ENCODE results near the gene PRPS1L1.

The PRPS1L1 gene

DNA sequence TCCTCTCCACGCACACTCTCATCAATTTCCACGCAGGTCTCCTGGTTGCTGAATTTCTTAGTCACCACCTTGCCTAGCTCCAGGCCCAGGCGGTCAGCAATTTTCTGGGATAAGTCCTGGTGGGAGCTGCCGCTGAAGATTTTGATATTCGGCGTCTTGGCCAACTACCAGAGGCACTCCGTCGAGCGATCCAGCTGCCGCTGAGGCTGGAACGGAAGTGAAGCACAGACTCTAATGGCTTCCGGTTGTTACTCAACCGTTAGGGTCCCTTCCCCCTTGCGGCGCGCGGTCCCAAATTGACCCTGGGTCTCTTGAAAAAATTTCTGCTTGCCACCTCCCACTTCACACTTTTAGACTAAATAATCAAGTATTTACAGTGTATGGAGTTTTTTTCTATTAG lies at the start of gene PRPS1L1:
PRPS1L1 (minus strand) TSS at position 219 of the 400 bp plus-strand sequence.
- no peak for DNase-seq

DNA sequence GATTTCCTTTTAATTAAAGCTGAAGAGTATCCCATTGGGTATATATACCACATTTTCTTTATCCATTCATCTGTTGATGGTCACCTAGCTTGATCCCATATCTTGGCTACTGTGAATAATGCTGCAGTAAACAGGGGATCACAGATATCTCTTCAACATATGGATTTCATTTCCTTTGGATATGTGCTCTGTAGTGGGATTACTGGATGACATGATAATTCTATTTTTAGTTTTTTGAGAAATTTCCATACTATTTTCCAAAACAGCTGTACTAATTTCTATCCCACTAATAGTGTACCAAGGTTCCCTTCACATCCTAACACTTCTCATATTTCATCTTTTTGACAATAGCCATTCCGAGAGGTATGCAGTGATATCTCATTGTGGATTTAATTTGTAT lies 48.8 kb upstream of the PRPS1L1 start:
- DNase-seq, result no peak

DNA sequence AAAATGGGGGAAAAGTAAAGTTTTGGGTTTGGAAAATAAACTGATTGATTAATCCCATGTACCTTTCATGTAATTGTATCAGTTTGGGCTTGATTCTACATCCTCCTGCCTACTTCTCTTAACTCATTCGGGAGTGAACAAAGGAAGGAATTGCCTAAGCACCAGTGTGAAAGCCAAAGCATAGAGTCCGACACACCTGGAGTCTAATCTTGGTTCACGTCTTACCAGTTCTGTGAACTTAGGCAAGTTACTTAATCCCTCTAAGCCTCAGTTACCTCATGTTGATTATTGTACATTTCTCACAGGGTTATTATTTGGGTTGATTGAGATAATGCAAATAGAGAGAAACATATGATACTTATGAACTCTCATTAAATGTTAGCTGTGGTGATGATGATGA lies 41.1 kb upstream of the PRPS1L1 start:
- no peak for DNase-seq

DNA sequence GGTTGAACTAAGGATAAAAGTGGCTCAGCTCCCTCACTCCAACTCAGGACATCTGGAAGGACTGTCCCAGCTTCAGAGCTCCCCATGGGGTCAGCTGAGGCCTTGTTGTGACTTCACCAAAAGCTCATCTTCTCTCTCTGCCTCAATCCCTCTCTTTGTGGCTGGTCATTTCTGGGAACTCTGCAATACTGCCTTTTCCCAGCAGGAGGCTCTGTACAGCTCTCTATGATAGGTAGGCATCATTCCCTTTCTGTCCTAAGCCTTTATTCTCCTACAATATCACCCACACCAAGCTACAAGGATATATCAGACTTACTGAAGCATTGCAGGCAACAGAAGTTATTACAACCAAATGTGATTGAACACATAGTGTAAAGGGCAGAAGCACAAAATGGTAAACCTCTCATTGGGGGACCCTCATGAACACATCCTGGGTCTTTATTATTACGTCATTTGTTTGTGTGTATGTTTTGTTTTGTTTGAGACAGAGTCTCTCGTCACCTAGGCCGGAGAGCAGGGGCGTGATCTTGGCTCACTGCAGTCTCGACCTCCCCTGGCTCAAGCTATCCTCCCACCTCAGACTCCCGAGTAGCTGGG lies 36.7 kb upstream of the PRPS1L1 start:
- DNase-seq, result peak in 2 of 3 experiments; percentile 24 to 27

DNA sequence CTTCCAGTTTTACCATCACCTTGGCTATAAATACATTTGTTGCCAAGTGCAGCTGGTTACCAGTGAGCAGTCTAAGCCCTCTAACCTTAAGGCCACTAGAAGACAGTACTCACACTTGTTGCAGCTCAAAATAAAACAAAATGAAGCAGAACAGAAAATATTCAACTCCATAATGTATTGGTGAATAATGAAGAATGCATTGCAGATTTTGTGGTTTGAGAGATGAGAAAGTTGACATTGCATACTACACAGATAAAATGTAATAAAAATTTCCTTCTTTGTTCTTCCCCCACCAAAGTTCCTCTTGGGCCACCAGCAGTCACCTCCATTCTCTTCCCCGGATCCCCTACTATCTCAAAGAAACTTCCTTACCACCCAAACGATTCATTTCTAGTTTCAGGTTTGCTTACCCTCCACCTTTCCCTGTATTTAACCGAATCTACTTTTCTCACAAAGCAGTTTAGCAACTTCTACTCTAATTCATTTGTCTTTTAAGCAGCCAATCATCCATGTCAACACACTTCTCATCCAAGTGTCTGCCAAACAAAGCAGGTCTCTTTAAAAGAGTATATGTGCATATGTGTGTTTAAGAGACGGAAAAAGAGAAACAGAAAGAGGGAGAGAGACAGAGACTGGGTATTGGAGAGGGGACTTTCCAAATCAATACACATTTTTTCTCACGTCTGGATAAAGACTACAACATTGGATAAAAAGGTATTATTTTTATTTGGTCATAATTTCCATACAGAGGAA lies 35.7 kb upstream of the PRPS1L1 start:
- no peak for DNase-seq

DNA sequence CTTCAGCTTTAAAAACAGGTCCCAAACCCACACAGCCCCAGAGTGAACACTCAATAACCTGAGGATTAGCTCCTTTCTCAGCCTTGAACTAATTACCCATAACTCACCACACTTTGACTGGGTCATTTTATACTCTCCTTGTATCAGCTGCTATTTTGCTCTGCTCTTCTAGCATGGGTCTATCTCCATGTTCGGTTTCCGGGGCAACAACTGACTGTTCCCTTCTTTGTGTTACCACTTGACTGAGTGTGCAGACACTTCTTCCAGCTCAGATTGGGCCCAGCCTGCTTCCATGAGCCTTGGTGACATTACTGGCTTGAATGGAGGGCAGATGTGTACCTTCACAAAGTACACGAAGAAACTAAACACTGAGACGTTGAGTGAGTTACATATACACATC lies 31.5 kb upstream of the PRPS1L1 start:
- peak in 1 of 3 experiments; percentile 37 for DNase-seq

DNA sequence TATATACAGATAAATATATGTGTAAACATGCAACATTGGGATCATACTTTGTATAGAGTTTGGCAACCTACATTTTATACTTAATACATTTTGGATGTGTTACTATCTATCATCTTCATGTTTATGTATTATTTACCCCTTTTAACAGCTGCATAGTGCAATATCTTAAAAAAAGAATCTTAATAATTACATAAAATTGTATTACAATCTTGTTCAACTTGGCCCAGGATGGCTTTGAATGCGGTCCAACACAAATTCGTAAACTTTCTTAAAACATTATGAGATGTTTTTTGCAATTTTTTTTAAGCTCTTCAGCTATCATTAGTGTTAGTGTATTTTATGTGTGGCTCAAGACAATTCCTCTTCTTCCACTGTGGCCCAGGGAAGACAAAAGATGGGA lies 26.3 kb upstream of the PRPS1L1 start:
- no peak for DNase-seq

DNA sequence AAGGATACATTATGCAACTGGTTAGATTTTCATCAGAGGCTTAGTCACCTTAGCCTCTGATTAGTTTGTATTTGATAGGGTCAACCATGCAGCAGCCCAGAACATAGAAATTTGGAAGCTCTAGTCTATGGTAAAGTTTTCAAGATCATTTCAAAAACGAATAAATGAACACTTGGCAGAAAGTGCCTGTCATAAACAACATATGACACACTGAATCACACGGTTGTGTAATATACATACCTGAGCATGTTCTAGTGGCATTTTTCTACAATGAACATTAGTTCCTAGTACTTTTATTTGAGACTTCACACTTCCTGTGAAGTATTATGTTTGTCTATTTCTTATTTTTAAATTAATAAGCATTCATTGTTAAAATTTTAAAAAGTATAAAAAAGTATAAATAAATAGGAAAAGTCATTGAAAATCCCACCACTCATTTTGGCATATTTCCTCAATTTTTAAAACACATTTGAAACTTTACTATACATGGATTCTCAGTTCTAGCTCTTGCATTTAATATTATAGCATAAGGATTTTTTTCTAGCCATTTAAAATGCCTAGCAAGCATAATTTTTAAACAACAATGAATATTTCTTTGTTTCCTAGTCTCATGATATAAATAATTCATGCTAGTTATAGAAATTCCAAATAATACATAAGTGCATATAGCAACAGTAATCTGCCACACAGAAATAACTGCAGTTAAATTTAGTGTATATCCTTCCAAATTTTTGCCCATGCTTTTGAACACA lies 25.7 kb upstream of the PRPS1L1 start:
- DNase-seq, result no peak

DNA sequence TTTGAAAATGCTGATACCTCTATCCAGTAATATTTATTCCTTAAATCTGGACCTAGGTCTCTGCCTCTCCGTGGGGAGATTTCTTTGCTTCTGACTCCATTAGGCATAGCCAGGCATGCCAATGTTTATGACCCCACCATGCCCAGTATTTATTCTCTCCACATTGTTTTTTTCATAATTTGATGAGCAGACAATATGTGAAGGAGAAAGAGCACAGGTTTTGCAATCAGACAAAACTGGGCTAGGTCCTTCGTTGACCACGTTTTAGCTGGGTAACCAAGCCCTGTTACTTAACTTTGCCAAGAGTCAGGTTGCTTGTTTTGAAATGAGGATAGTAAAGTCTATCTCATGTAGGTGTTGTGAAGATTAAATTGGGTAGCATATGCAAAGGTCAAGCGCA lies 21.6 kb upstream of the PRPS1L1 start:
- DNase-seq, result no peak

DNA sequence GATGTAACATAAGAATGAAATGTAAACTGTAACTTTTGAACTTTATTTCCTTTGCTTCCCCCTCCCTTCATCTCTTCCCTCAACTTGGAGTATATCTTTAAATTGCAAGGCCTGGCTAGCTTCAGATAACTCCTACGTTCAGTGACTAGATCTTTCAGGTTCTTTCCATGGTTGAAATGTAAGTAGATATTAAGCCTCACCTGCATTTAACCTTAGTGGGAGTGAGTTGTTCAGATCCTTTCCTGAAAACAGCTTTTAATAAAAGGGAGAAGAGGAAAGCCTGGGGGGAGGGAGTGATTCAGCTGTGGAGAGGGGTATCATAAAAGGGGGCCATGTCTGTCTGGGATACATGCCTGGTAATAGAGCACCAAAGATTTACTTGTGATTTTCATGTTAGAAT lies 19.0 kb upstream of the PRPS1L1 start:
- no peak for DNase-seq

DNA sequence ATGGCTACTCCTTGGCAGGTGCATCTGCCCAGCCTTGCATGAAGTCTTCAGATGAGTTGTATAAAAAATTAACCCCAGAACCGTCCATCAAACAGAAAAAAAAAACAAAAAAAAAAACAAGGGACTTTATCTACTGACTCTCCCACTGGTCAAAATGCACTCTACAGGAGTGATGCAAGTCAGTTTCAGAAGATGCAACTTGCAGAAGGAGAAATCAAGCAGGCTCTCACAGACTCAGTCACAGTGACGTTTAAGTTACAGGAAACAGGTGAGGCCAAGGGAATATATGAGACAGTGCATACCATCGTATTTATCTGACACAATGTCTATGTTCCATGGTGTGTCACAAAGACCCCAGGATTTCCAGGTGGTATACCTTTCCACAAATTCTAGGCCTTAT lies 17.5 kb upstream of the PRPS1L1 start:
- no peak for DNase-seq

DNA sequence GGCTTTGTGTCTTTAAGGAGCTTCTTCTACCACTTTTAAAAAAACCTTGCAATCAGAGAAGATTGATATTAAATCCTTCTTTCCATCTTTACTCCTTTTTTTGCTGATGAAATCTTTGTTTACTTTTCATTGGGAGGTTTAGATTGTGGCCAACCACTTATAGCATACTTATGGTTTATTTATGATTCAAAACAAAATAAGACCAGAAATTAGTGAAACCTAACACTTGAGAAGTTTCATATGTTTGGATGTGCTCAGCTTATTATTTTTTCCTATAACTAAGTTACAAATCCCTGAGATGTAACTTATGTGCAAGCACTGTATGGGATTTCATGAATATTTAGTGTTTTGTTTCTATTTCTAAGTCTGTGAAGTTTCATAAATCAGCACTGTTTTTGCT lies 13.5 kb upstream of the PRPS1L1 start:
- DNase-seq, result no peak

DNA sequence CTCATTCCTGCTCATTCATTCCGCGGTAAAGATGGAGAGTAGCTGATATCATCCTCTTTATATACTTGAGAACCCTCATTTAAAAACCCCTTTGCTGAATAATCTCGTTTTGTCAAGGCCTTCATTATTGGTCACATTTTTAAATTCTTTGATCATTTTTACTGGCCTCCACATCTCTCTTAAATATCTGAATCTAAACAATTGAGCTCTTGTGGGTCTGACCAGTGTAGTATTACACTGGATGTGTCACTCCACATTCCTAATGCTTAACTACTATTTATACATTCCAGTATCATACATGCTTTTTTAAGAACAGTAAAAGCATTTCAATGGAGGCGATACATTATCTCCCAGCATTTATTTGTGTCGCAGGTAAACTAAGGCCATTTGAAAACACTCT lies 12.6 kb upstream of the PRPS1L1 start:
- no peak for DNase-seq

DNA sequence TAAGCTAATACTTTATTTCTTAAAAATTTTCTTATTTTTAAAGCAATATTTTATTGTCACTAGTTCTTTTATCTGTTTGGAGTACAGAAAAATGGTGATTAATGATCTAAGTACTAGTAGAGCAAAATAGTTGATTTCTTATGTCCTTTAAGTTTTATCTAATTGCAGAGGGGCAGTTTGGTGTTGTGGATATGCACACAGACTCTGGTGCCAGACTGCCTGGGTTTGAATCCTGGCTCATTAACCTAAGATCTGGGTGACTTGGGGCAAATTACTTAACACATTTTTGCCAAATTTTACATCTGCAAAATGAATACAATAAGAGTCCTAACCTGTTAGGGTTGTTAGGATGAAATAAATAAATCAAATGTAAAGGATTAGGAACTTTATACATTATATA lies 10.7 kb upstream of the PRPS1L1 start:
- DNase-seq, result no peak

DNA sequence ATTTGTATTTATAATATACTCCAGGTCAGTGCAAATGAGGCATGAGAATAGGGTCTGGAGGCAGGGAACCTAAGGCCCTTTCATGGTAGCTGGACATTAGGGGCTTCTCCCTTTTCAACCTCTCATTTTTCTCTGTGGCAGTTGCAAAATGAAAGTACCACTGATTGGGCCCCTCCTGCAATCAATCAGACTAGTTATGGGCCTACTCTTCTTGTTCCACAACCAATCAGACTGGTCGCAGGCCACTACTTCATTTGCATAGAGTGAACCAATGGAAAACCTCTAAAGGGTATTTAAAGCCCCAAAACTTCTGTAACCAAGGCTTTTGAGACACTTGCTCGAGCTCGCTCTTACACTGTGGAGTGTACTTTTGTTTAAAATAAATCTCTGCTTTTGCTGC lies 10.0 kb upstream of the PRPS1L1 start:
- no peak for DNase-seq

DNA sequence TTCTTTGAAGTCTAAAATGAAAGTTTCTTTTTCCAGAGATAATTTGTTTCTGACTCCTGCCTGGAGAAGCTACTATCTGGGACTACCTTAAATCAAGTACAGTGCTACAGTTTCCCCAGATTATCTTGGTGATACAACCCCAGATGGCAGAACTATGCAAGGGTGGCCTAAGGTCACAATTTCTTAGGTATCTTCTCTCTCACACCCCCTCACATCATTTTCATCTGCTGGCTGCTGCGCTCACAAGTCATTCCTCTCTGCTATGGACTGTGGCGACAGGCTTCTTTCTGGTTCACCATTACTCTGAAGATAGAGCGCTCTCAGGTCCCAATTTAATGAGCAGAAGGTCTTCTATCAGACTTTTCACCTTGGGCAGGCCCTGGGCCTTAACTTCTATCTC lies 9.1 kb upstream of the PRPS1L1 start:
- no peak for DNase-seq

DNA sequence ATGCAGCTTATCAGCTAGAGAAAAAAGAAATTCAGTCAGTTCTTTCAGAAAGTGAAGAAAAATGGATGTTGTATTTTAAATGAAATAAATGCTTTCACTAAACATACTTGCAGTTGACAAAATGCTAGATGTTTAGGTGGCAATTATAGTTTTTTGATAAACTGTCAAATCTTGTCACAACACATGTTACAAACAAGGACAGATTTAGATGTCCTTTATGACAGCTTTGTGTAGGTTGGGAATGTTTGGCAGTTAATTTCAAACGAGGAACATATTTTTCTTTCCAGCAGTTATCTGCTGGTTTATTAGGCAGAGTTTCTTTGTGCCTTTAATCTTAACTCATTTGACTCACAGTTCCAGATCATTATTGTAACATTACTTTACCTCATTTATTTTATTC lies 3.1 kb upstream of the PRPS1L1 start:
- no peak for DNase-seq

DNA sequence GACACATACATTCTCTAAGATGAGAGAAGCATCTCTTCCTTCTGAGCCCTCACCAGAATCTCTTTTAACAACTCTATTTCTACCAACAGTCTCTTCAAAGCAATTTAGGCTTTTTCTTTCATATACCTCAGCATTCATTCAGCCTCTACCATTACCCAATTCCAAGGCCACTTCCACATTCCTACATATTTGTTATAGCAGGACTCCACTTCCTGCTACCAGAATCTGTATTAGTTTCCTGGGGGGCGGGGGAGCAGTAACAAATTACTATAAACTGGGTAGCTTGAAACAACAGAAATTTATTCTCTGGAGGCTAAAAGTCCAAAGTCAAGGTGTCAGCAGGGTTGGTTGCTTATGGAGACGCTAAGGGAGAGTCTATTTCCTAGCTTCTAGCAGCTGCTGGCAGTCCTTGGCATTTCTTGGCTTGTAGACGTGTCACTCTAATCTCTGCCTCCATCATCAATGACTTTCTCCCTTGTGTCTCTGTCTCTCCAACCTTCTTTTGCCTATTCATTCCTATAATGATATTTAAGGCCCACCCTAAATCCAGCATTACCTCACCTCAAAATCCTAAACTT lies 7.4 kb downstream of the PRPS1L1 start:
- no peak for DNase-seq

DNA sequence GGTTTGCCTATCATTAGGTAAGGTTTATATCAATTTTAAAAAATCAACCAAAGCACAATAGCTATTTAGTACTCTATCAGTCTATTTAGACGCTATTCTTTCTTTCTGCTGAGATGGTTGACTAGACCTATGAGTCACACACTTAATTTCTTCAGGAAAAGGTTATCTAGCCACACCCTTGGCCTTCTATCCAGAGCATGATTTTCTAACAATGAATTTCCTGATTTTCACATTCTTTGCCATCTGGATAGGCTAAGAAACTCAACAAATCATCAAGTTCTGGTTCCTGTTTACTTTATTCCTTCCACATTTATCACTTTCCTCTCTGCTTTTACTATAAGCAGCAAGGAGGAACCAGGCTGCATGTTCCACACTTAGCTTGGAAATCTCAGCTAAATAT lies 8.1 kb downstream of the PRPS1L1 start:
- no peak for DNase-seq

DNA sequence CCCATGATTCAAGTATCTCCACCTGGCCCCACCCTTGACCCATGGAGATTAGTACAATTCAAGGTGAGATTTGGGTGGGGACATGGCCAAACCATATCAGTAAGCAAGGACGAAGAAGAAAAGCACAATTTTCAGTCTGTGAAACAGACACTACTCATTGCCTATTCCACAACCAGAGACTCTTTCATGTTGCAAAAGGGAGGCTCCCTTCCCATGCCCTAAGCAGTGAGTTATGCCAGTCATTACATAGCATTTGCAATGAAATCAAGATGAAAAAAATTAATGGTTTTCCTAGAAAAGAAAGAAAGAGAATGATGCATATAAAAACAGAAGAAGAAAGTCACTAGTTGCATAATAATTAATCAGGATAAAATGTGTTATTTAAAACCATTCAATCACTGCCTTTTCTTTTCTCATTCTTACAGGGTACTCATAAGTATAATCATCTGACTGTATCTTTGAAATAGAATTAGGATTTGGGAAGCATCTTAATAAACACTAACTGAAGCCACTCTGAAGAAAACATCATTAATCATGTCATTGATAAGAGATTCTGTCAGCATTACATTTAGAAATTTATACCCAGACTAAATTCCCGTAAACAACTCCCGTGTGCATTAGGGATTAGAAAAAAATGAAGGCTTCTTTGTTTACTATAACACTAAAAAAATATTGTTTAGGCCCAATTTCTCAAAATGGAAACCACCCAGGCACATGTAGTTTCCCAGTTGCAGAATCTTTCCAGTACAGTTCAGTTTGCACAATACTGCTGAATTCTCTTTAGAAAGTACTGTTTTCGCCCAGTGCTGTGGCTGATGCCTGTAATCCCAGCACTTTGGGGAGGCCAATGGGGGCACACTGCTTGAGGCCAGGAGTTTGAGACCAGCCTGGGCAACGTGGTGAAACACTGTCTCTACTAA lies 9.1 kb downstream of the PRPS1L1 start:
- DNase-seq, result no peak

DNA sequence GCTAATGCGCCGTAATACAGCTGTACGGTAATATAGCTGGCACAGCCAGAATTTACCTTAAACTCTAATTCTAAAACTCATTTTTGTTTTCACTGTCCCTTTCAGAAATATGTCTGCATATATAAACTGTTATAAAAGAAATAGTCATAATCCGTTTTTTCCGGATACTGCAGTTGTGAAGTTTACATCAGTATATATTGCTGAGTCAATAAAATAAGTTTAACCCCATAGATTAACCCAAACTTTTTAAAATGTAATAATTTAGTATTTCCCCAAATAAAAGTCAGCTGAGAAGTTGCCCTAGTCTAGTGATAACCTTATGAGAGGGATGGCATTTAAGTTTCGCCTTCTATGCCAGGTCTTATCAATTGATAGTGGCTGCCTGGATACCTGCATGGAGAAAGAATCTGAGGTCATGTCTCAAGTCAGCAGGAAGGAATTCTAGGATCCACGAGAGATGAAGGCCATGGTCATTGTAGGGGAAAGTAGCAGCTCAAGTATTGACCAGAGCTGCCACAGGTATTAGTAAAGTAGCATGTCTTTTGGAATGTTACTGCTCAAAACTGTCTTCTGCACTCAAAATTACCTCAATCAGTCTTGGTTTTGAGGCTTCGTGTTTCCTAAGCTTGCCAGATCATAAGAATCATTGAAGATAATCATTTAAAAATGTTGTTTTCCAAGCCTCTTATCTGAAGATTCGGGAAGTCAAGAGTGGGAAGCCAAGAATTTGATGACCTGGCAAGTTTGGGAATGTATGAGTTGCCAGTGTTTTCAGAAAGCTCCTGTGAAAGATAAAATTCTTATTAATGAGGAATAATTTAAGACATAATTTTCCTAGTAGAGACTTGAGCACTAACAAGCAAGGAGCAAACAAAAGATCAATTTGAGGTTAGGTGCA lies 10.8 kb downstream of the PRPS1L1 start:
- DNase-seq, result no peak

DNA sequence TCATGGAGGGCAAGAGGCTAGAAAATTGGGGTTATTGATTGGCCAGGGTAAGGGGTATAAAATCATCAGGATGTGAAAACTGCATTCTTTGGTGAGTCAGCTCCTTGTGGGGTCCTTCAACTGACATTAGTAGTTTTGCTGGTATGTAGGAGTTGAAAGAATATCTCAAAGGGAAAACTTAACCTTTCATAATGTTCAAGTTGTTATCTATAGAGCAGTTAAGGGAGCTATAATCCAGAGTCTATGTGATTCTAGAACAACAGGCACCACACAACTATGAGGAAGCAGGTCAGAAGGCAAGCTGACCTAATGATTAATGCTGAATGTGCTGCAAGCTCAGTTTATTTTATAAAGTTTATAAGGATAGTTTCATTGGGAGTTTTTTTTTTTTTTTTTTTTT lies 13.7 kb downstream of the PRPS1L1 start:
- no peak for DNase-seq

Measured in NCI-H1417 (cell line).